GM21723 (cell line): ENCODE data around the gene PCDH9.

ENCODE experiments used
- ATAC-seq: cut with Tn5 transposase; IDR thresholded peaks from one replicate; pipeline ENCODE4 v1.9.1; 2021; ENCODE audit warnings: mild to moderate bottlenecking, moderate library complexity; ENCODE audit not compliant: unreplicated experiment

PCDH9 gene

DNA sequence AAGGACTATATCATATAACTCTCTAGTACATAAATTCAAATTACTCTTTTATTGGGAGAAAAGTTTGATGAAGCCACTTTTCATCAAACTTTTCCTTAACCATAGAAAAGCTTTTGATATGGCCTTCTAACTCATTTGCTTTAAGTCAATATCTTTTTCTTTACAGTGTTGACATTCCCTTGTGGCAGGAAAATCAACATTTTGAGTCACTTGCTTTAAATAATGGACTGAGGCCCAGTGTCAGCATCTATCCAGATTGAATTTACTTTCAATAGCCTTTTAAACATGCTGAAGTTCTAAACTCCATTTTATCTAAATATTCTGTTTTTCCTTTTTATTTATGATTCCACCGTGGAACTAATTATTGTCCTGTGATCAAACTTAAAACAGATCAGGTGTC, 62.7 kb downstream of the PCDH9 start:
- no peak for ATAC-seq

DNA sequence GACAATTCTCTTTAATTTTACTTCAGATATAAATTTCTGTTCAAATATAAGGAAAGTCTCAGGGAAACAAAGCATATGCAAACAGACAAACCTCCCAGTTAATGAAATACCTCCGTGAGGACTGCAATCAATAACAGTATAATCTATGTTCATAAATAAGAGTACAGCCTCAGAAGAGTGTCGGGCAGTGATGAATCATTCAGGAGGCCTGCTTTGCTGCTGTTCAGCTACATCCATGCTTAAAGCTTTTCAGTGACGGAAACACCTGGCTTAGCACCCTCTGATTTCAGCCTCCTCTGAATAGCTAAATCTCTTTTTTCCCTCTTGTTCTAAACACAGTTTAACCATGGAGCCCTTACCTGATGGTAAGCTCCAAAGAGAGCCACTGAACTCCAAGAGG, 69.0 kb downstream of the PCDH9 start:
- no peak for ATAC-seq

DNA sequence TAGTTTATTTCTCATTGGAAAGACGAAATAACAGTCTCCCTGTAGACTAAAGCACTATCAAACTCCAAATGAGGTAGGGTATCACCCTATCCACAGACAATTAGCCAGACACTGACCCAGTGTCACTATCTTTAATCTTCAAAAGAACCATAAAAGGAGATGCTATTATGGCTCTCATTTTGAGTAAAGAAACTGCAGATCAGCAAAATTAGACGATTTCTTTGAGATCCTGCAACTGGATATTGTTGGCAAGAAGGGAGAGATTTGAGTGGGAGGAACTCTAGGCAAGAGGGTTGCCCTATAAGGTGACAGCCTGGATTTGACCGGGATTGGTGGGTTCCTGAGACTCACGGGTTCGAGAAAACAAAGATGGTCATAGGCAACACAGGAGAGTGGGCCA, 71.2 kb downstream of the PCDH9 start:
- ATAC-seq = no peak

DNA sequence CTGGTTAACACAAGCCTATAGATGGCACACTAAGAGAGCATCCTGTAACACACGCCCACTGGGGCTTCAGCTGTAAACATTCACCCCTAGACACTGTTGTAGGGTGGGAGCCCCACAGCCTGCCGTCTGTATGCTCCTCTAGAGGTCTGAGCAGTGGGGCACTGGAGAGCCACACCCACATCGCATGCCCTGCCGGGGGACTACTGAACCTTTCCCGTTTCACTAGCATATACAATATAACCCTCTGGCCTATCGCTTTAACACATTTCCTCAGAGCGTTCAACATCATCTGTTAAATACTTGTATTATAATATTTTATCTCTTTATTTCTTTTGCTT, 73.4 kb downstream of the PCDH9 start:
- ATAC-seq = no peak

DNA sequence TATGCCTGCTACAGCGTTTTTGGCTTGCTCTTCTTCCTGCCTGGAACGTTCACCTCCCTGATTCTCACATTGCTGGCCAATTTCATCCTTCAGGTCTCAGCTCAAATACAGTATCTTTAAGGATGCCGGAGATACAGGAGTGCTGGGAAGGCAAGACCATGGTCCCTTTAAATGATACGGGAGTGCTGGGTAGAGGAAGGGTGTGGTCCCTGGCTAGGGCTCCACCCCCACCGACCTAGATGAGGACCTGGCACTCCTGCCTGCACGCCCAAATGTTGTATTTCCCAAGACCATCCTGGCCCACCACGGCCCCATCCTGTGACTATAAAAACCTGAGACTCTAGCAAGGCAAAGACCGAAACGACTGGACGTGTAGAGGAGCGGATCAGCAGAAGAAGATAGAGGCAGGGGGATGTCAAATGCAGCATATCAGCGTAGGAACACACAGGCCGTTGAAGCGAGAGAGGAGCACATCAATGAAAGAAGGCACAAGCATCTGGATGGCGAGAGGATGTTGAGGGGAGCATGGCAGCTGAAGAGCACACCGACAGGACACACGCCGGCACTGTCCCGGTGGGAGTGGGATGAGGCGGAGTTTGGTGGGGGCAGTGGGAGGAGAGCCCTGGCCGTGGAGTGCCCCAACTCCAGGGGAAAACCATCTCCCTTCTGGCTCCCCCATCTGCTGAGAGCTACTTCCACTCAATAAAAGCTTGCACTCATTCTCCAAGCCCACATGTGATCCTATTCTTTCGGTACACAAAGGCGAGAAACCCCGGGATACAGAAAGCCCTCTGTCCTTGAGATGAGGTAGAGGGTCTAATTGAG, 74.0 kb downstream of the PCDH9 start:
- no peak for ATAC-seq

DNA sequence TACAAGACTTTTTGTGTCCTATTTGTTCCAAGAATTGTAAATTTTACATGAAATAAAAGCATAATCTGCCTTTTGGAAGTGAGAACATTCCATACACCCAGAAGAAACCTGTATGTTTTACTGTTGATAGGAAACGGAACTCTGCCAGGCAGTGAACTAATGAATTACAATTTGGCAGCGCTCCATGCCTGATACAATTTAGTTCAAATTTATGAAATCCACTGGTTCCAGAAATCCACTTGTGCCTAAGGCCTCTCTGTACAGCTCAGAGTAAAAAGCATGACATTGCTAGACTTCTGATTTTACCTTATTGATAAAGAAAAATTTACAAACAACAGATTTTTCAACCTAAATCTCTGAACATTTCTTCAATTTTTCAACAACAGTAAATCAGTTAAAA, 78.1 kb downstream of the PCDH9 start:
- ATAC-seq = no peak

DNA sequence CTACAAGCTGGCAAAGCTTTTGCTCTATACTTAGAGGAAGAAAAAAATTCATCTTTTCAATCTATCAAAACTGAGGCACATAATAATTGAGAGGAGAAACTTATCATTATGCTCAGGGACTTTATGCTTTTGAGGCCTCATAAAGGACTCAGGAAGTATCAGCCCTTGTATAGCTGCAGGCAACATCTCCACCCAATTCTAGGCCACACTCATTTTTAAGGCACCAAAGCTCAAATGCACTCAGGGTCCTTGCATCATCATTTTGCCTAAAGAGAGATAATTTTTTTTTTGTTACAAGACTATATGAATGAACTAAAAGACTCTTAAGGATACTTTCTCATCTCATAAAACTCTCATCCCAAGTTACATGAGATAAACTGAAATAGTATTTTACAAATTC, 78.5 kb downstream of the PCDH9 start:
- no peak for ATAC-seq

DNA sequence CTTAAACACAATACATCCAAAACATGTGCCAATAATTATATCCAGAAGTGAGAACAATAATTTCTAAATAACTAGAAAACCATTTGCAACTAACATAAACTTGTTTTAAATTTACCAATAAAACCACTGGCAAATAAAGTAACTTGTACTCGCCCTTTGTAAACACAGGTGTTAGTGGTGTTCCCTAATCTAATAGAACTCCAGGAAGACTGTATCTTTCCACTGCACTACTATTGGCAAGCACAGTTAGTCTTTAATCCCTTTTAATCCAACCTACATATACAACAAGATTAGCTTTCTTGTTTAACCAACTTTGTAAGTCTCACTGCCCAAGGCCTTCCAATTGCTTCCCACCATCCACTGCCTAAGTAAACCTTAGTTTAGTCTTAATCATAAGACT, 79.5 kb downstream of the PCDH9 start:
- ATAC-seq = no peak

DNA sequence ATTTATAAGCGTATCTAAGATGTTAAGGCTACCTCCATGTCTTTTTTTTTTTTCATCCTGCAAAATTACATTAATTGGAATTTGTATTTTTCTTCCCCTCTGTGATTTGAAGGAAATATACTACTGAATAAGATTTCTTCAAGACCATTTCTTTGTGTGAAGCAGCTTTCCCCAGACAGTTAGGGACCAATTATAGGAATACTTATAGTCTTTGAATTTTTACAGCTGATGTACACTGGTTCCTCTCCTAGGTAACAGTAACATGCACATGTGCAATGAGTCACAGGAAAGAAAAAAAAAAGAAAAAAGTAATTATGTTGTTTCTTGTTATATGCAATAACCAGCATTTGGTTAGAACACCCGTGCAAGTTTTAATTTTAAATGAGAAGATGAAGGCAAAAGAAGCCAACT, 82.0 kb downstream of the PCDH9 start:
- ATAC-seq = no peak

DNA sequence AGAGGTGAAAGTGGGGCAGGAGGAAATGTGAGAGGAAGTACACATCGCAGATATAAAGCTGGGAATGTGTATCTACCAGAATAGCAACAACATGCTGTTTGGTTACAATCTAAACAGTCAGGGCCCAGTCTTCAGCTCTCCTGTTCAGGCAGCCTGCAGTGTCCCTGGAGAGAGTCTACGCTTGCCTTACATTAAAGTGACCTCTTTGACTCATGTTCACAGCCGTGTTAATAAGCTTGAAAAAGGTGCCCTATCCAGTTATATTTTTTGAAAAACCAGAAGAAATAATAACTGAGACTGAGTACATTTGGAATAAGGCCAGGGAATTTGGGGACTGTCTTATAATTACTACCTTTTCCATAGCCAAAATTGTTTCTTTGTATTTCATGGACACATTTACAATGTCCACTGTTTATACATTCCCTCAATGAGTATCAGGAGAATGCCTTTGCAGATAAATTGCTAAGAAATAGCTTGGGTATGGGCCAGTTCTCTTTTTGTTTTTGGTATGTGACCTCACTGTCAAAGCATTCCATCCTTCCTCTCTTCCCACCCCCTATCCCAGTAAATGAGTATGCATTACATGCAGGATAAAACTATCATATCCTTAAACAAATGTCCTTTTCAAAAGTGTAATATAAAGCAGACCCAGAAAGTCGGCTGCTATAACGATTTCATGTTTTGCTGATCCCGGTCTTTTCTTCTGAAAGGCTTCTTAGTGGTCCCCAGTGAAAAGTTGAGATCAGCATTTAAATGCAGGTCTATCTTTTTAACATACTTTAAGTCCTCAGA, 82.6 kb downstream of the PCDH9 start:
- no peak for ATAC-seq

DNA sequence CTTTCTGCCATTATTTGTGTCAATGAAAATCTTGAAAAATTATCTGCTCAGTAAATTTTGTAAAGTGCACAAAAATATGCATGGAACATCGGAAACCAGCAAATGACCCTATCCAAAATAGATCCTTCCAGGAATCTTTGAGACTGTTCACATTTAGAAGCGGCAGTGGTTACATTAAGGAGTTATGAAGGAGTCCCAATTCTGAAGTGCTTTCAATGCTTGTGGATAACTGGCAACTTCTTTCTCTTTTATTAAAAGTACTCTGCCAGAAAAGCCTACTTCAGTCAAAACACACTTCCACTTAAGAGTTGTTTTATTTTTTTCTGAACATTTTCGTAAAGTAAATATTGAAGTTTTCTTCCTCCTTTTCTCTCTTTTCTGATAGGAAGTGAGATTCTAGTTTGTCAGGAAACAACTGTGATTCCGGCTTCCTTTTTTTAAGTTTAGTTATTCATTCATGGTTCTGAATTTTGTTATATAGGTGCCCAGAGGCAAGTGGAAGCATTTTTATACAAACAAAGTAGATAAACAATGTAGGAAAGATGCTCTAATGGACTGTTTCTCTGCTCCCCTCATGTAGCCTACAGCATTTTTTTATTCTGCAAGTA, 83.5 kb downstream of the PCDH9 start:
- ATAC-seq = no peak

DNA sequence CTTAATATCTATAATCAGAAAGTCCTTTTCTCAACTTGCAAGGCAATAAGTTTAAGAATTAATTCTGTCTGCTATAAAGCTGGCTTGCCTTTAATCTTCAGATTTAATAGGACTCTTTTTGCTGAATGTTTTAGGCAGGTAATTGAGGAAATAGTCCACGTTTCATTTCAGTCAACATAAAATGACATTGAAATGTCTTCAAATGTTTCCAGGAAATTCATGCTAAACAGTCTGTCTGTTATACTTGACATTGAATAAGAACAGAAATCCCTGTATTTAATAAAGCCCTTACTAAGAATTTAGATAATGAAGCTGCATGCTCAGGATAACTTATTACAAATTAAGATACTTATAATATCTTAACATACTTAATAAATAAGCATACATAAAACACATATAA, 84.2 kb downstream of the PCDH9 start:
- no peak for ATAC-seq

DNA sequence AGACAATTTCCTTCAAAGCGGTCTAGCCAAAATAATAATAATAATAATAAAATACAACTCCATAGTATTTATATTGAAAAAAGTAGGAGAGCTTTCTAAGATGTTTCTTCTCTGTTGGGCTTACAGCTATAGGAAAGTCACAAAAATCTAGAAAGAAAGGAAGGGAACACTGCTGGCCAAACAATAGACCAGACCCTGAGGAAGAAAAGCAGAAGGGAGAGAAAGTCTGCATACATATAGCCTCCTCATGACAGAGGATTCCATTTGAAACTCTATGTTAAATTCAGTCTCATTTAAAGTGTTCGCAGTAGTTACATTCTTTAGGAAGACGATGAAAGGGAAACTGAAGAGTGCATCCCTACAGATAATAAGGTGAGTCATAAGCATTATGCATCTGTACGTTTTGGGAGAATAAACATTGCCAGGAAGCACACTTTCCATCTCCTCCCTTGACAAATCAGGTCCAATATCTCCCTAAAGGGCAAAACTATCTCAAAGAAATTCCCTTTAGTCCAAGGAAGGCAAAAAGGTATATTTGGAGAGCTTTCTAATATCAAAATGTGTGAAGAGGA, 86.5 kb downstream of the PCDH9 start:
- no peak for ATAC-seq

DNA sequence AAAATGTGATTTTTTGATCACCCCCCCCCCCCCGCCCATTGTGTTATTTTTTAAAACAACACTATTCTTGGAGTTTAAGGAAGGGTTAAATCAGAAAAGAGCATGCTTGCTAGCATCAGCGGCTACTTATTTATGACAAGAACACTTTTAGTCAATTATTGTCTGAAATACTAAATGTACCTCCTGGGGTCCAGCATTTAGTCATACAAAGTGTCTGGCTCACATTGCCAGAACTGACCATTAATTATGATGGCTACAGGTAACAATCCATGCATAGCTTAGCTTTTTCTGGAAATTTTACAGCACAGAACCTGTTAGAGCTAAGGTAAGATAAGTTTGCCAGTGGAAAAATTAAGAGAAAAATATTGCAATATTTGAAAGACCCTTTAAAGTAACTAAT, 90.1 kb downstream of the PCDH9 start:
- no peak for ATAC-seq

DNA sequence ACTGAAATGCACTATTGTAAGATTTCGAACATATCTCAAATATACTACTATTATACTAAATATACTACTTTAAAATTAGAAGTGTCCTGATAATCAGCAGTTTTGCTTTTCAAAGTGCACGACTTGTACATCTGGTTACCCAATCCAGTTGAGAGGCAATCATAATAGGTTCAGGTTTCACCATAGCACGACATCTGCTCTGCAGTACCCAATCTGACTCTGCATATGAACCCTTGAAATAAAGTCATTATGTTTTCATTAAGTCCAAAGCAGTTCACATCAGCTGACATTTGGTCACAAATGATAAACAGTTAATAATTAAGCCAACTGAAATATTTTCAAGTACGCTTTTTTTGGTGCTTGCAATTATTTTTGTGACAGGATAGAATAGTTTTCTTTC, 90.6 kb downstream of the PCDH9 start:
- ATAC-seq = no peak

DNA sequence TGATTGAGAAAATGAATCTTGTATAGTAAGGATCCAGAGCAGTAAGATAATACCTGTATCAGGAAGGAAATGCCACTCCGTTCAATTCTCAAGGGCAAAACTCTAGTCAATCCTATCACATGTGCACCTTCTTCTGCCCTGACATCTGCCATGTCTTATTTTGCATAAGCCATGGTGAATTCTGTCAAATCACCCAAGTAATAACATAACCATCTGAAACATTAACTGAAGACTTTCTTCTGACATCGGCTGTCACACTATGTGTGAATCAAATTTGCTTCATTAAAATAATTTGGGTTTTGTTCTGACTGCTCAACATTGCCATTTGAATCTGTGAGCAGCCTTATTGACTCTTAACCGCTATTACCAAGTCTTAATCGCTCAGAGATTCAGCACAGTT, 91.2 kb downstream of the PCDH9 start:
- ATAC-seq = no peak

DNA sequence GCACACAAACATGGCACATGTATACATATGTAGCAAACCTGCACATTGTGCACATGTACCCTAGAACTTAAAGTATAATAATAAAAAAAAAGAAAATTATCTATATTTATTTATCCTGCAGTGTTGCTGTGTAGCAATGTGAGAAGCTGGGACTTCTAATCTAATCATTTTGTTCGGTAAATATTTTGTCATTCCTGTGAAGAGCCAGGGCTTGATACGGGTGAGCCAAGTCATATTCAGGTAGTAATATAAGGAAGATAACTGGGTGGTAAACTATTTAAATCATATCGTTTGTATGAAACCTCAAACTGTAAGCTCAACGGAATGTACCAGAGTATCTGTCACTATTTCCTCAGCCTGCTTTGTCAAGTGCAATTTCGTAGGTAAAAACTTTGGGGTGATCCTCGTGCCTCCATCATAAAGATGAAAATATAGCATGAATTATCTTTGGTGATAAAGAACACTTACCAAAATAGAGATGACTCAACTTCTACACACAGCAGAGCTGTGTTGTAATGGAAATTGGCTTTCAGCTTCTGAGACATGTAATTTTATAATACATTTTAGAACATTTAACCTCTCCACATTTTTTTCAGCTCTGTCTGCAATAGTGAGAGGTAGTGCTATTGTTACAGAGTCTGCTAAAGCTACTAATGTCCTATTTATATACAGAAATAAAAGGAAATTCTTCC, 92.9 kb downstream of the PCDH9 start:
- no peak for ATAC-seq

DNA sequence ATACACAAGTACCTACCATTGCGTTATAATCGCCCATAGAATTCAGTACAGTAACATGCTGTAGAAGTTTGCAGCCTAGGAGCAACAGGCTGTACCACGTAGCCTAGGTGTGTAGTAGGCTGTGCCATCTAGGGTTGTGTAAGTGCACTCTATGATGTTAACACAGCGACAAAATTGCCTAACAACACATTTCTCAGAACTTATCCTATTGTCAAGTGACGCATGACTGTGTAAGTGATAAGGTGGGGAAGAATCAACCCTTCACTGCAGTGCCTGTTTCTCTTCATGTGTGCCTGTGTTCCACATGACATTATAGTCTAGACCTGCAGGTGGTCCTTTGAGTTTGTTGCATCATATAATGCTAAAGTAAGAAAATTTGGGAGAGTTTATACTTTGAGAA, 94.0 kb downstream of the PCDH9 start:
- no peak for ATAC-seq

DNA sequence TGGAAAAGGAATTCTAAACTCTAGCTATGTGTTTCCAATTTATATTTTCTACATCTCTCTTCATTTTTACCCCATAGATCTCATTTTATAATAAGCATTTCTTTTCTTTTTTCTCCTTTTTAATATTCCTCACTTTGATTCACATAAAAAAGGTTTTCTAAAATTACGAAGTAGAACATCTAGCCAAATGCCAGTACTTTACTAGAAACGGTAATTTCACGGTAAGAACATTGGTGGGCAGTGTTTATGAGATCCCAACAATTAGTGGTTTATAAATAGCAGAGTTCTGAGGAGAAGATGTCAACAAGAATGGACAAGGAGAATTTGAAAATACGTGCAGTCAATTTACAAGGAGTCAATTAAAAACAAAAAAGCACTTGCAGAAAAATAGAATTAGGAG, 94.8 kb downstream of the PCDH9 start:
- ATAC-seq = no peak

DNA sequence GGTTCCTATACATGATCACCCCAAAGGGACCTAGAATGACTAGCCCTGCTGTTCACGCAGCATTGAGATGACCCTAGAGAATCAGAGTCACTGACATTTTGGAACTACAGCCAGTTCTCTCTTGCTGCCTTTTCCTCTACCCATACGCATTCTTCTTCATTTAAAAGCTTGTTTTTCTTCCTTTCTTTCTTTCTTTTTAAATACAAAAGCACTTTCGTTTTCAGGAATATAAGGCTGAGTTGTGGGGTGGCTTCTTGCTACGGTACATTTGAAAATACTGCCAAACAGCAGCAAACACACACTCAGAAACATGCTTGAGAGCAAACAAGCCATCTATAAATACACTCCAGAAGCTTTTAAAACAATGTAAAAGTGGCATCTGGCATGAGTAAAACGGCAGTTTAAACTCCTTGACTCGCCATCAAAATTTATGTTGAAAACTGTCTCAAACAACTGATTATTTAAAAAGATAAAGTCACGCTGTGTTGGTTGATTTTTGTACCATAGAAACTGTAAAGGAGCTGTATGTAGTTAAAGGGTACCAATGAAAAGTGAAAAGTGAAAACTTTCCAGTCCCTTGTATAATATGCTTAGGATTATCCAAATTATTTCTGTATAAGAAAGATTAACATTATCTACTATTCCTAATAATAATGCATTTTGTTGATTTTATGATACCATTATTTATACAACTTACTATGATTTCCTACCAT, 95.6 kb downstream of the PCDH9 start:
- no peak for ATAC-seq

DNA sequence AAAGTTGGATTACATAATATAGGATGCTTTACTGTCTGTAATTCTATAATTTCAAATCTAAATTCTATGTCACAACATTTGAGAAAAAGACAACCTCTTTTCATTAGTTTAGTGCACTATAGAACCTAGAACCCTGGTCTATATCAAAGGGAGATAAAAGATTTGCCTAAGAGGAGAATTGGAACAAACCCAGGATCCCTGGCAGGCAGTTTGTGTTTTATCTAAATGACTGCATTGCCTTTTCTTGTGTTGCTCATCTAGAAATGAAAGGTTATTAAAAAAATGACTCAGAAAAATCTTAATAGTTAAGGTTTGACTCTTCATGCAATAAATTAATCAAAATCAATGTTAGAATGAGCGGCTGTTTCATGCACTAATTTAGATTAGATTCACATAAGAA, 96.7 kb downstream of the PCDH9 start:
- ATAC-seq = no peak
